ENCODE data around the gene KRT3. TPM values are rescaled to one million over a fixed set of nuclear protein-coding genes. Genes with fewer than 3 reads are reported as not detected.

Gene KRT3
- total RNA-seq, 1 experiment from 2014 or later: not detected

GRCh38 chr12:52827499-52828090 lies 31.7 kb upstream of the KRT3 start:
- ChIA-PET POLR2A (interaction anchor here (0.9 kb wide), 1 partner anchor 13 kb away, joined by 3 read pairs; no protein-coding TSS in a partner anchor), CTCF (no interaction called here)
- BruUV-seq (replicated peaks): no TSS peak
- Histone ChIP-seq H3K4me3 (ENCODE audit: low read depth in 2 of 2, low read length in 2 of 2) (no peak overlapping the region), H3K4me1 (ENCODE audit: control insufficient read depth, insufficient read depth, low read length) (peaks cover 2% of the 10 kb centered on the region), H3K36me3 (ENCODE audit: control insufficient read depth, insufficient read depth, low read length) (no peaks in the 10 kb centered on the region), H3K9me3 (ENCODE audit: control insufficient read depth, insufficient read depth, low read depth, low read length) (no peaks in the 10 kb centered on the region), H3K27me3 (ENCODE audit: control insufficient read depth, insufficient read depth, low read length) (no peaks in the 10 kb centered on the region), H3K27ac (ENCODE audit: low read length) (no peak overlapping the region)
- ATAC-seq (no peak), DNase-seq (ENCODE audit: low read depth, low spot score) (no peak)
- in situ Hi-C loops (cut with HindIII; ENCODE audit: low pct_unique_long_range_greater_than_20kb, low sequenced_read_pairs): no loop called here
- intact Hi-C loops (cut with micrococcal nuclease; ENCODE audit: unreplicated experiment): no loop called here
- TF ChIP-seq REST (IDR thresholded peaks at IDR 0.05; ENCODE audit: insufficient read depth in 1 of 2, low read depth in 2 of 2, low read length in 1 of 2) (no peak), SIN3A (IDR thresholded peaks at IDR 0.05; ENCODE audit: borderline replicate concordance, insufficient read depth, low read depth, low read length) (no peak), TCF7L2 (IDR thresholded peaks at IDR 0.05; ENCODE audit: low read depth, low read length) (no peak), POLR2AphosphoS5 (IDR thresholded peaks at IDR 0.05; ENCODE audit: low read depth, low read length) (no peak), CTCF (IDR thresholded peaks at IDR 0.05) (no peak)

GRCh38 chr12:52826611-52827498 lies 30.9 kb upstream of the KRT3 start:
- intact Hi-C loops (cut with micrococcal nuclease; ENCODE audit: unreplicated experiment) (no loop called here), in situ Hi-C loops (cut with HindIII; ENCODE audit: low pct_unique_long_range_greater_than_20kb, low sequenced_read_pairs) (no loop called here)
- DNase-seq (ENCODE audit: low read depth, low spot score): no peak
- Histone ChIP-seq H3K9me3 (ENCODE audit: control insufficient read depth, insufficient read depth, low read depth, low read length) (no peaks in the 10 kb centered on the region), H3K27me3 (ENCODE audit: control insufficient read depth, insufficient read depth, low read length) (no peaks in the 10 kb centered on the region), H3K4me1 (ENCODE audit: control insufficient read depth, insufficient read depth, low read length) (peaks cover 7% of the 10 kb centered on the region), H3K27ac (ENCODE audit: low read length) (no peak overlapping the region), H3K4me3 (ENCODE audit: low read depth in 2 of 2, low read length in 2 of 2) (no peak overlapping the region), H3K36me3 (ENCODE audit: control insufficient read depth, insufficient read depth, low read length) (no peaks in the 10 kb centered on the region)
- no peak for ATAC-seq
- CTCF ChIA-PET: no interaction called here
- no peak for TF ChIP-seq POLR2AphosphoS5 (IDR thresholded peaks at IDR 0.05; ENCODE audit: low read depth, low read length)
- TF ChIP-seq TCF7L2 (IDR thresholded peaks at IDR 0.05; ENCODE audit: low read depth, low read length): no peak
- TF ChIP-seq REST (IDR thresholded peaks at IDR 0.05; ENCODE audit: insufficient read depth in 1 of 2, low read depth in 2 of 2, low read length in 1 of 2): no peak
- no peak for TF ChIP-seq CTCF (IDR thresholded peaks at IDR 0.05)
- no peak for TF ChIP-seq SIN3A (IDR thresholded peaks at IDR 0.05; ENCODE audit: borderline replicate concordance, insufficient read depth, low read depth, low read length)
- BruUV-seq (replicated peaks): no TSS peak
- POLR2A ChIA-PET: no interaction called here

All from Panc1 (cell line).